ENCODE measurements around the gene PAFAH2.

The PAFAH2 gene

GRCh38 chr1:25997828-25998761 lies at the start of gene PAFAH2:
Gene PAFAH2, minus strand, starts transcription at chr1:25998063. Its CDS starts 7,247 bp downstream, at chr1:25990816.
- DNase-seq (ENCODE audit: low read depth) = peak; percentile 92

DNA sequence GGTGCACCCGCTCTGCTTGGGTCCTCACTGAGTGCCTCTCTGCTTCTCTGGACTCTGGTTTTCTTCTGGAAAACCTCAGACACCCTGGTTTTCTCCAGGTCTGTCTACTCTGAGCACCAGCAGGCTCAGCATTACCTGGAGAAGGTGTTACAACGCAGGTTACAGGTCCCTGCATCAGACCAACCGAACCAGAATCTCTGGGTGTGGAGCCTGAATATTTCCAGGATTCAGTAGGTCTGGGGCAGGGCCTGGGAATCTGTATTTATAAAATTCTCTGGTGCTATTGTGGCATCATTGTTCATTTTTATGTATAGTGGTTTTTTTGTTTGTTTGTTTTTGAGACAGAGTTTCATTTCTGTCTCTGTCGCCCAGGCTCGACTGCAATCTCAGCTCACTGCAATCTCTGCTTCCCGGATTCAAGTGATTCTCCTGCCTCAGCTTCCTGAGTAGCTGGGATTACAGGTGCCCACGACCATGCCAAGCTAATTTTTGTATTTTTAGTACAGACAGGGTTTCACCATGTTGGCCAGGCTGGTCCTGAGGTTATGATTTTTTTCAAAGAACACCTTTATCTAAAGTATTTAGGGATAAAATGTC lies 49.5 kb upstream of the PAFAH2 start:
- no peak for DNase-seq (ENCODE audit: low read depth)

GRCh38 chr1:26046246-26047095 lies 48.6 kb upstream of the PAFAH2 start:
- DNase-seq (ENCODE audit: low read depth) = no peak

- DNase-seq (ENCODE audit: low read depth) = no peak
Observed at GRCh38 chr1:26045722-26046245, 47.9 kb upstream of the PAFAH2 start, which contains the start of gene SLC30A2. Gene SLC30A2, minus strand, starts transcription at chr1:26046118. Its CDS starts 222 bp downstream, at chr1:26045896.

DNA sequence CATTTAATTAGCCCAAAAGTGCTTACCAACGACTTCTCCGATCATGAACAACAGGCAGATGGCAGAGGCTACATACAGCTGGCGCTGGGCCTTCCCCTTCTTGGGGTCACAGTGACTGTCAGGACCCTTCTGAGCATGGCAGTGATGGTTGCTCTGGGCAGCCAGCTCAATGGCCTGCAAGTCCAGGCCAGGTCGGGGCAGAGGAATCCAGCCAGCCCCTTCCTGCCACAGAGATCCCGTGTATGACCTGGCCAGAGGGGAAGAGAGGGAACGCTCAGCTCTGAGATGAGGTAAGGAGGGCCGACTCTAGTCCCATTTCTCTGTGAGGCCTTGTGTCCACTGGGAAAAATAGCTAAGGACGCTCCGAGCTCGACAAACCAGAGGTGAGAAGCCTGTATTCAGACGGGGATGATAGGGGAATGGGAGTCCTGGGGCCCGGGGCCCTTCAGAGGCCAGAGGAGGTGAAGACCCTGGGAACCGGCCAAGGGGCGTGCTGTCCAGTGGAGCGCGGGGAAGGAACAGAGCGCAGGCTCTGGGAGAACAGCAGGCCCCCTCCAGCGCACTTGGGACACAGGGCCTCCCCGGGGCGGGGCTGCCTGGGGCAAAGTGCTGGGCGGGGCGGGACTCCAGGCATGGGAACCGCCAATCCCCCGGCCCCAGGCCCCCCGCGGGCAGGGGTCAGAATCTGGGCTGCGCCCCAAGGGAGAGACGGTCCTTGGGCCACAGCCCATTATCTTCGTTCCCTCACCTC lies 47.3 kb upstream of the PAFAH2 start:
- DNase-seq (ENCODE audit: low read depth) = no peak

DNA sequence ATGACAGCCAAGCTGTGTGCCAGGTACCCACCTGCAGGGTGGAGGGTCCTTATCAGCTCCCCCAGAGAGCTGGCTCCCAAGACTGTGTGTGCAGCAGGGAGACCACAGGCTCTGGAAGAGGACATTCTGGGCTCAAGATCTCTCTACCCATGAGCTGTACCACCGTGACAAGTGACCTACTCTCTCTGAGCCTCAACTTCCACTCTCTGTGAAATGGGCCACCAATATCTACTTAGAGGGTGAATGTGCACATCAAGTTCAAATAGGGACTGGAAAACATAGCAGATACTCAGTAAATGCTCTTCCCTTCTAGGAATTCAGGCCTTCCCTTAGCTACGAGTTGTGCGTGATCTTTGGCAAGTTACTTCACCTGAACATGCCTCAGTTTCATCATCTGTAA lies 46.6 kb upstream of the PAFAH2 start:
- no peak for DNase-seq (ENCODE audit: low read depth)

GRCh38 chr1:26043765-26044164 lies 45.9 kb upstream of the PAFAH2 start:
- no peak for DNase-seq (ENCODE audit: low read depth)

- no peak for DNase-seq (ENCODE audit: low read depth)
Observed at GRCh38 chr1:26041978-26042377, 44.1 kb upstream of the PAFAH2 start.

DNA sequence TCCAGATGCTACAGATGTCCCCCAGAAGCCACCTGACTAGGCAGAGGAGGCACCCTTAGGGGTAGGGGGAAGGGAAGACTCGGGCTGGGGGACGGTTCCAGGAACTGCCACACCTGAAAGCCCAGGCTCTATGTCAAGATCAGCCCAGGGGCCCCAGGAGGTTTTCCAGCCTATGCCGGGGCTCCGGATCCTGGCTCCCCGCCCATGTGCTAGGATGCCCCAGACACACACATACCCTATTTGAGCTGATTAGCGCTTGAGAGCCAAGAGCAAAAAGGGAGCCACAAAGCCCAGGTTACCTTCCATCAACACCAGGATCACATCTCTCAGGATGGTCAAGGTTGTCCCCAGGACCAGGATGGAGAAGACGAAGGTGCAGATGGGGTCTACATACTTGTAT lies 43.5 kb upstream of the PAFAH2 start:
- DNase-seq (ENCODE audit: low read depth) = no peak

DNA sequence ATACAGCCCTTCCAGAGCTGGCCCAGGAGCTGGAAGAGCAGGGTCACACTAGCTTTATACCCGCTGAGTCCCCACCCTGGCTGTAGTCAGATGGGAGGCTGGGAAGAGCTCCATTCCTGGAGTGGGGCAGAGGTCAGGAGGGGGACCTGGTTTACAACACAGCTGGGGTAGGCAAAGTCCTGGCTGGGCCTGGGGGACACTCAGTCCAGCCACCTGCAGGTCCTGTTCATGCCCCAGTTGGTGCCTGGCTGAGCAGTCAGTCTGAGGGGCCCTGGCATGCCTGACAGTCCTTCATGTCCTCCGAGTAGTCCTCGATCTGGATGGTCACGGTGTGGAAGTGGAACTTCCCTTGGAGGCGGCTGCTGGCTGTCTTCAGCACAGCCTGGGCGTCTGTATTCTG lies 41.0 kb upstream of the PAFAH2 start:
- no peak for DNase-seq (ENCODE audit: low read depth)

DNA sequence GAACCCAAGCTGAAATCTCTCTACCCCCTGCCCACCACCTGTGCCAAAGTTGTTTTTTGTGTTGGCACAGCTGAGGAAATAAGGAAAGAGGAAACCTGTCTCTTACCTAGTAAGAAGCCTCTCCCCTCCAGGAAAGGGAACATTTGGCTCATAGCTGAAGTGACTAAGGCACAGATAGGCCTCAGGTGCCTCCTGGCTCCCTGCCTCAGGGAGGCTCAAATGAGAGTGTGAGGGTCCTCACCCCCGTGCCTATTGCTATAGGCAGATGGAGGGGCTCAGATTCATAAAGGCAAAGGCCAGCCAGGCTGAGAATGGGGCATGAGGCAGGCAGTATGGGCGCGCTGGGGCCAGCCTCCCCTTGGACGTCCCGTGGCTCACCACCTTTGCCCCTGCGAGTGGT lies 40.6 kb upstream of the PAFAH2 start:
- no peak for DNase-seq (ENCODE audit: low read depth)

GRCh38 chr1:26037904-26038303 lies 40.0 kb upstream of the PAFAH2 start:
- DNase-seq (ENCODE audit: low read depth) = no peak

DNA sequence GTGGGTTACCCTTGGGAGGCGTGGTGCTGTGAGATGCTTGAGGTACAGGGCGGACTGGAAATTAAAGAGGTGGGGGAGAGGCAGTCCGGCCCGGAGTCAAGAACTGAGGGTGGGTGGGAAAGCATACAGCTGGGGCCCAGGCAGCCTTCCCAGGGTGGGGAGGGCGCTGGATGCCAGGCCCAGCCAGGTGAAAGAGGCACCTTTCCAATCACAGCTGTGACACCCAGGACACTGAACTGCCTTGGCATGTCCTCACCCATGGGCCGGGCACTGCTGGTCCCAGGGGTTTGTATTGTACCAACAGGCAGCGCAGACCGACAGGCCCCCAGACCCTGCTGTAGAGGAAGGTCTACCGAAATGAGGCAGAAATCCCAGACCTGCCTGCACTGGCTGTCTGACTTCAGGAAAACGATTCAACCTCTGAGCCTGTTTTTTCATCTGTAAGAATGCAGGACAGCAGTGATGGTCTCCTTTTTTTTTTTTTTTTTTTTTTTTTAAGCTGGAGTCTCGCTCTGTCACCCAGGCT lies 39.0 kb upstream of the PAFAH2 start:
- DNase-seq (ENCODE audit: low read depth) = no peak

DNA sequence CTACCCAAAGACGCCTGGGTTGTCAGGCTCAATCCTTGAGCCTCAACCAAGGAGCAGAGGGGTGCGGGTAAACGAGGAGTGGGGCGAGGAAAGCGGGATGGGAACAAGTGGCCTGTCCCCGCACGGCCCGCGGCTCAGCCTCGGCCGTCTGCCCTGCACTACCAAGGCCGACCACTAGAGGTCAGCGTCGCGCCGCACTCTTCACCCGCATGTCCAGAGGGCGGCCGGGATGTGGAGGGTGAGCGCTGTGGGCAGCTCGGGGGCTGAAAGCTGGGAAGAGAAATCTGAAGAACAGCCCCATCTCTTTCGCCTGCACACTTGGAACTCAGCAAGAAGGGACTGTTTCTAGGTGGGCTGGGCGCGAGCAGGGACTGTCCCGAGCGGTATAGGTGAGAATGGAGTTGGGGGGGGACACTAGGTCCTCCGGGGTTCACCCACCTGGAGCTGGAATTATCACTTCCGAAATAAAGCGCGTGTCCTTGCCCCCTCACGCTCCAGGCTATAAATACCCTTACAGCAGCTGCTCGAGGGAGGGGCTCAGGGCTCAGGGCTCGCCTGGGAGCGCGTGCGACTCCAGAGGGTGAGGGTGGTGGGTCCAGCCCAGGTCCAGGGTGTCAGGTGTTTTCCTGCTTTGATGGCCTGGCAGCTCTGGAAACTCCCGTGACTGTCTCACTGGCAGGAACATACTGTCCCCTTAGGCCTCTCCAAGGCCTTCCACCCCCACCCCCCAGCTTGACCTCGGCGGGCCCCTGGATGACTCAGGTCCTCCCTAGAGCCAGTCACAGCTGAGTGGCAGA lies 38.3 kb upstream of the PAFAH2 start:
- peak; percentile 62 for DNase-seq (ENCODE audit: low read depth)

DNA sequence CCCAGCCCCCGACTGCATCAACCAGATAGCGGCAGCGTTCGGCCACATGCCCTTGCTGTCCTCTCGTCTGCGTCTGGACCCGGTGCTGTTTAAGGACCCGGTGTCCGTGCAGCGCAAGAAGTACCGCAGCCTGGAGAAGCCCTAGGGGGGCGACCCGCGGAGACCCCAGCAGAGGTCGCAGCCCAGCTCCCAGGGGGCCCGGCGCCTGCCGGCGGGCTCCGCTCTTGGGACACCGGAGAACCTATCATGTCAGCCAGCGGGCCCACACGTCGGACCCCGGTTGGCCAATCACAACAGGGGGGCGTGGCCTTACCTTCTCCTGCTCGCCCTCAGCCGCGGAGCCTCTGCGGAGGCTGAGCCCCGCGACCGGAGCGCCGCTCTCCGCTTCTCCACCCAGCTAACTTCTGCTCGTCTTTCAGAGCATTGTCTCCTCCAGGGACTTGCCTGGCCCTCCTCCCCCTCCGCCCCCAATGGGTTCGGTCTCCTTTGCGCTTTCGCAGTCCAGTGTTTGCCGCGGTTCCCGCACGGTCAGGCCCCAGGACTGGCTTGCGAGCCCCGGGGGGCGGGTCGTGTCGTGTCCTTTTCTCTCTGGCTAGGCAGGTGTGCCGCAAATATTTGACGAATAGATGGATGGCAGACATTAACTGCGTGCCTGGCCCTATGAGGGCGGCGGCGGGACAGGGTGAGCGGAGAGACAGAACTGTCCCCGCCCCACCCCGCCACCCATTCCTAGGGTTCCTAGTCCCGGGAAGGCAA lies 37.5 kb upstream of the PAFAH2 start:
- DNase-seq (ENCODE audit: low read depth) = peak; percentile 82

DNA sequence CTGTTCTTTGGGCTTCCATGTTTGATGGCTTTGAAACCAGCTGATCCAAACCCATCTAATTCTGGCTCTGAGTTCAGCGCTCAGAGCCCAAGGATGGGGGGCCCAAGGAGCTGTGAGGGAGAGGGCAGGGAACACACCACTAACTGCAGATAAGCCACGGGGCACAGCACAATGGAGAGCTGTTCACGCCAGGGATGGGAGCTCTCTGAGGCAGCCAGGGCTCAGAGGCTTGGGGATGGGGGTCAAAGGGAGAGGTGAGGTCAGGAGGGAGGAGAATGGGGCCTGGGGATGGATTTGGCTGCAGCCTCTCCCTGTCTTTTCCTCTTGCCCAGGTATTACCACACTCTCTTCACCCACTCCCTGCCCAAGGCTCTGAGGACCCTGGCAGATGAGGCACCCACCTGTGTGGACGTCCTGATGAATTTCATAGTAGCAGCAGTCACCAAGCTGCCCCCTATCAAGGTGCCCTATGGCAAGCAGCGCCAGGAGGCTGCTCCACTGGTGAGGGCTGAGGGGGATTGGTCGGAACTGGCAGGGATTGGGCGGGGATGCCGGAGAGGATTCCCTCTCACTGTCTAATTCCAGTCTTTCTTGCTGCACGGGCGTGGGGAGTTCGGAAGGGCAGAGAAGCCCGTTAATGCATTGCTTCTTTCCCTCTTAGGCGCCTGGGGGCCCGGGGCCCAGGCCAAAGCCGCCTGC lies 36.8 kb upstream of the PAFAH2 start:
- no peak for DNase-seq (ENCODE audit: low read depth)

DNA sequence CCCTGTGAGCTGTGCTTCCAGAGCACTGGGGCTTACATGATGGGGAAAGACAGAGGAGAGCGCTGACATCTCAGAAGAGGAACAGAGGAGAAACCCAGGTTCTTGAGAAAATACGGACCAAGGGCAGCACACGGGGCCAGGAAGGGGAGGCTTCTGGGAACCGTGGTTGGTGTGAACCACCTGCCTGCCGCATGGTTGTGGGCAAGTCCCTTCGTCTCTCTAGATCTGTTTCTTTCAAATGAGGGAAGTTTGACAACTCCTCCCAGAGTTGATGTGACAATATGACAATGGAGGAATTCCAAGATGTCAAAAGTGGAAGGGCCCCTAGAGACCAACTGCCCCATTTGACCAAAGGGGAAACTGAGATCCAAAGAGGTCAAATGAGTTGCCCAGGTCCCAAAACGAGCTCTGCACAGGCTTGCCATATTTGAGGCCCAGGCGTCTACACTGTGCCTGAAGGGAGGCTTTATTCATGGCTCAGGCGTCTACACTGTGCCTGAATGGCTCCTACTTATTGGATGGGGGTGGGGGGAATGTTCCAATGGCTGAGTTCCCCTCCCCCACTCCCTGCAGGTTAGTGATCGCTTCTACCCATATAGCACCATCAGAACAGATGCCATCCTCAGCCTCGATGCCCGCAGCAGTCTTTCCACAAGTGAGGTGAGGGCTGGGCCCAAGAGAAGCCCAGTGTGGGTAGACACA lies 34.9 kb upstream of the PAFAH2 start:
- DNase-seq (ENCODE audit: low read depth) = no peak

DNA sequence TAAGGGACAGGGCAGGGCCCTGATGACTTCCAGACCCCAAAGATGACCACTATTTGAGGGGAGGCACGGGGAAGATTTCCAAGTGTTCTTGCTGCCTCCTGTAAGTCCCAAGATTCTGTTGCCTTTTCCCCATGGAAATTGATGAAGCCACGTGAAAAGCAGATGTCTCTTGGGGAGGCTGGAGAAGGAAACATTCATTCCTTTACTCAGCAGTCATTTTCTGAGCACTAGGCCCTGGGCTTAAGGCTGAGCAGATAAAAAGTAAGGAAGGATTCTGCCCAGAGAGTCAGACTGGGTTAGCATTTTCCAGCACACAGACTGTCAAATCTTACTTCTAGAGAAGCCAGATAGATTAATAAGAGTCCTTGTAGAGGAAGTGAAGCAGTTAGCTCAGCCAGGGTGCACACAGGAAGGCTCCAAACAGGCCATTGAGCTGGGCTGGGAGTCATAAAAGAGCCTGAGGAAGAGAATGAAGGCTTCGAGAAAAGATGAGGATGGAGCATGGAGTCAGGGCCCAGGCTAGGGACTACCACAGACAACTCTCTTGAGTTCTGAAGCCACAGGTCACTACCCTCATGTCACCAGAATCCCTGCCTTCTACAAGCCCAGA lies 33.9 kb upstream of the PAFAH2 start:
- DNase-seq (ENCODE audit: low read depth) = no peak

All from activated T-helper 1 cell treated with Interleukin-2 at 50 U/mL for 16 hours (primary cell).